ENCODE data around the gene SERGEF.

DNA sequence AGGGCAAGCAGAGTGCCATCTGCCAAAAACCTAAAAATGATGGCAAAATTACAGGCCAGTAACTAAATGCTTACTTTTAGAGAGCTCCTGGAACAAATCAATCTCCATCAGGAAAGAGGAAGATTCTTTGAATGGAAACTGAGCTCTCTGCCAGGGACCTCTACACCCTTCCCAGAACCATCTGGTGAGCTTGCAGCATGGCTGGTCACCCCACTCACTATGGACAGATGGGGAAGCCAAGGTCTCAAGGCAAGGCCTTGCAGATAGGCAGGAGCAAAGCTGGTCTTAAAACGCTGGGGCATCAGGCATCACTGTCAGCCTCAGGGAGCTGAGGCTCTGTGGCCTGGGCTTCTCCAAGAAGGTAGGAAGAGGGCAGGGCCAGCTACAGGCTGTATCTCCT lies 36.2 kb downstream of the SERGEF start:
- TF ChIP-seq, protein P1, sequence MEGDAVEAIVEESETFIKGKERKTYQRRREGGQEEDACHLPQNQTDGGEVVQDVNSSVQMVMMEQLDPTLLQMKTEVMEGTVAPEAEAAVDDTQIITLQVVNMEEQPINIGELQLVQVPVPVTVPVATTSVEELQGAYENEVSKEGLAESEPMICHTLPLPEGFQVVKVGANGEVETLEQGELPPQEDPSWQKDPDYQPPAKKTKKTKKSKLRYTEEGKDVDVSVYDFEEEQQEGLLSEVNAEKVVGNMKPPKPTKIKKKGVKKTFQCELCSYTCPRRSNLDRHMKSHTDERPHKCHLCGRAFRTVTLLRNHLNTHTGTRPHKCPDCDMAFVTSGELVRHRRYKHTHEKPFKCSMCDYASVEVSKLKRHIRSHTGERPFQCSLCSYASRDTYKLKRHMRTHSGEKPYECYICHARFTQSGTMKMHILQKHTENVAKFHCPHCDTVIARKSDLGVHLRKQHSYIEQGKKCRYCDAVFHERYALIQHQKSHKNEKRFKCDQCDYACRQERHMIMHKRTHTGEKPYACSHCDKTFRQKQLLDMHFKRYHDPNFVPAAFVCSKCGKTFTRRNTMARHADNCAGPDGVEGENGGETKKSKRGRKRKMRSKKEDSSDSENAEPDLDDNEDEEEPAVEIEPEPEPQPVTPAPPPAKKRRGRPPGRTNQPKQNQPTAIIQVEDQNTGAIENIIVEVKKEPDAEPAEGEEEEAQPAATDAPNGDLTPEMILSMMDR (IDR thresholded peaks at IDR 0.05), result no peak
- no peak for TF ChIP-seq POLR2A (IDR thresholded peaks at IDR 0.05)
